GM18508 (cell line): ENCODE results near the gene SLC5A5.
"Not testable (repeated sequence)": the region's sequence is repeated elsewhere in the genome, so short reads cannot be mapped to it uniquely, and the experiment has no call there.

Source experiments
- ATAC-seq: cut with Tn5 transposase; IDR thresholded peaks from one replicate; pipeline ENCODE4 v1.9.1; 2021; ENCODE audit warnings: moderate number of reproducible peaks; ENCODE audit not compliant: insufficient read depth, unreplicated experiment

The SLC5A5 gene

DNA sequence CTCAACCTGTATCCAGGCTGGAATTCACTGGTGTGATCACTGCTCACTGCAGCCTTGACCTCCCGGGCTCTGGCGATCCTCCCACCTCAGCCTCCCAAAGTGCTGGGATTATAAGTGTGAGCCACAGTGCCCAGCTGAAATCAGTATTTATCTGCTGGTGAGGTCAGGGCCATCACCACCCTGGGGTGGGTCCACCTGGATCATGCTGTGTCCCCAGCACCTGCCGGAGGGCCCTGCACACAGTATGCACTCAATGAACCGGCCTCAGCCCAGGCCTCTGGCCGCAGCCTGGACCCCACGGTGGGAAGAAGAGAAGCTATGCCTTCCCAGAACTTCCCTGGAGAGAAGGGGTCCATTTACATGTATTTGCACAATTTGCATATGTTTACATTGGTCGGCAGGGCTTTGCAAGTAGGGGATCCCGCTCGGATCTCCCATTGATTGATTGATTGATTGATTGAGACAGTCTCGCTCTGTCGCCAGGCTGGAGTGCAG, 2.6 kb upstream of the SLC5A5 start:
- no peak for ATAC-seq

GRCh38 chr19:17871032-17871877, 490 bp upstream of the SLC5A5 start:
- ATAC-seq = no peak

DNA sequence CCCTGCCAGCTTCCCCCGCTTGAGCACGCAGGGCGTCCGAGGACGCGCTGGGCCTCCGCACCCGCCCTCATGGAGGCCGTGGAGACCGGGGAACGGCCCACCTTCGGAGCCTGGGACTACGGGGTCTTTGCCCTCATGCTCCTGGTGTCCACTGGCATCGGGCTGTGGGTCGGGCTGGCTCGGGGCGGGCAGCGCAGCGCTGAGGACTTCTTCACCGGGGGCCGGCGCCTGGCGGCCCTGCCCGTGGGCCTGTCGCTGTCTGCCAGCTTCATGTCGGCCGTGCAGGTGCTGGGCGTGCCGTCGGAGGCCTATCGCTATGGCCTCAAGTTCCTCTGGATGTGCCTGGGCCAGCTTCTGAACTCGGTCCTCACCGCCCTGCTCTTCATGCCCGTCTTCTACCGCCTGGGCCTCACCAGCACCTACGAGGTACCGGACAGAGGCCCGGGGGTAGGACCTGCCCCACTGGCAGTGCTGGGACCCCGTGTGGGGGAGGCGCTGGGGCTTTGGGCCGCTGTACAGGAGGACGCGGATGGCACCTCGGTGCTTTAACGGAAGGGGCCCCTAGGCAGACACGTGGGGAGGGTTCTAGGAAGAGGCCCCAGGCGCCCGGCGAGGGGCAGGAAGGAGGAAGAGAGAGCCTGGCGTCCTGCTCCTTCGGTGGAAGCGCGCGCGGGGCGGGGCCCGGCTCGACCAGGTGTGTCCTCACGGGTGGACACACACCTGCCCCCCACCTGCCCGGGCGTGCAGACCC, 681 bp downstream of the SLC5A5 start:
- no peak for ATAC-seq

DNA sequence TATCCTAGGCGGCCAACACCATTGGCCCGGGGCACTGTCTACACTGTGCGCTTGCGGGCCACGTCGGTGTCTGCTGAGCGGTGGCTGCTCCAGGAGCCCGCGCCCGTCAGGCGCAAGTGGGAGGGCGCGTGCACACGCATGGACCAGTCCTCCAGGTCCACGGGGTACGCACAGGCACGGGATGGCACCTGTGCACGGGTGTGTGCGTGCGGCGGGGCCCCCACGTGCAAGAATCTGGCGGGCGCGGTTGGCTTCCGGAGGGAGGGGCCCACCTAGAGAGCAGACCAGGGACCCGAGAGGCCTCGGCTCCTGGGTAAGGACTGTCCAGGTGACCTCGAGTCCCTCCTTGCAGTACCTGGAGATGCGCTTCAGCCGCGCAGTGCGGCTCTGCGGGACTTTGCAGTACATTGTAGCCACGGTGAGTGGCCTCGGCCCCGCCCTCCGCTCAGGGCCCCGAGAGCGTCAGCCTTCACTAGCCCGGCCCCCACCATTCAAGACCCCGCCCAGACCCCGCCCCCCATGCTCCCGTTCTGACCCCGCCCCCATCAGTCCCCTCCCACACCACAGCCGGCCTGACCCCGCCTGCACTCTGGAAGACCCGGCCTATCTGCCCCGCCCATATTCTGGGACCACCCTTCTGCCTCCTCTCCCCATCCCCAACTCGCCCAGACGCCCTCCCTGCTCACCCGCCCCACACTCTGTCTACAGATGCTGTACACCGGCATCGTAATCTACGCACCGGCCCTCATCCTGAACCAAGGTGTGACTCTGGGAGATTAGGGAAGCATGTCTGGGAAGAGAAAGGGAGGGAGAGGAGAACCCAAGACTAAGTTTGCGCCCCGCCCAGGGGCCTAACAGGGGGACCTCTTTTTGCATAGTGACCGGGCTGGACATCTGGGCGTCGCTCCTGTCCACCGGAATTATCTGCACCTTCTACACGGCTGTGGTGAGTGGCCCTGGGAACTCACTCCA, 2.3 kb downstream of the SLC5A5 start:
- no peak for ATAC-seq

- no peak for ATAC-seq
Observed at GRCh38 chr19:17874758-17875135, 3.0 kb downstream of the SLC5A5 start.

- no peak for ATAC-seq
Observed at GRCh38 chr19:17877696-17878095, 6.0 kb downstream of the SLC5A5 start.

GRCh38 chr19:17879466-17879865, 7.7 kb downstream of the SLC5A5 start:
- ATAC-seq = no peak

- ATAC-seq = no peak
Observed at GRCh38 chr19:17881701-17882100, 10.0 kb downstream of the SLC5A5 start.

- no peak for ATAC-seq
Observed at GRCh38 chr19:17883627-17884410, 12.1 kb downstream of the SLC5A5 start.

- ATAC-seq = no peak
Observed at GRCh38 chr19:17886515-17886914, 14.8 kb downstream of the SLC5A5 start.

DNA sequence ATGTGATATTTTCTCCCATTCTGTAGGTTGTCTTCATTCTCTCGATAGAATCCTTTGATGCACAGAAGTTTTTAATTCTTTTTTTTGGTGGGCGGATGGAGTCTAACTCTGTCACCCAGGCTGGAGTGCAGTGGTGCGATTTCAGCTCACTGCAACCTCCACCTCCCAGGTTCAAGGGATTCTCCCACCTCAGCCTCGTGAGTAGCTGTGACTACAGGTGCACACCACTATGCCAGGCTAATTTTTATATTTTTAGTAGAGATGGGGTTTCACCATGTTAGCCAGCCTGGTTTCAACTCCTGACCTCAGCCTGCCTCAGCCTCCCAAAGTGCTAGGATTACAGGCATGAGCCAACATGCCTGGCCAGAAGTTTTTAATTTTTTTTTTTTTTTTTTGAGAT, 15.5 kb downstream of the SLC5A5 start:
- not testable (repeated sequence) for ATAC-seq

- ATAC-seq = no peak
Observed at GRCh38 chr19:17888260-17888659, 16.5 kb downstream of the SLC5A5 start.

- no peak for ATAC-seq
Observed at GRCh38 chr19:17889609-17890214, 18.0 kb downstream of the SLC5A5 start.

- no peak for ATAC-seq
Observed at GRCh38 chr19:17893766-17894165, 22.0 kb downstream of the SLC5A5 start.

GRCh38 chr19:17902701-17903100, 31.0 kb downstream of the SLC5A5 start:
- no peak for ATAC-seq

DNA sequence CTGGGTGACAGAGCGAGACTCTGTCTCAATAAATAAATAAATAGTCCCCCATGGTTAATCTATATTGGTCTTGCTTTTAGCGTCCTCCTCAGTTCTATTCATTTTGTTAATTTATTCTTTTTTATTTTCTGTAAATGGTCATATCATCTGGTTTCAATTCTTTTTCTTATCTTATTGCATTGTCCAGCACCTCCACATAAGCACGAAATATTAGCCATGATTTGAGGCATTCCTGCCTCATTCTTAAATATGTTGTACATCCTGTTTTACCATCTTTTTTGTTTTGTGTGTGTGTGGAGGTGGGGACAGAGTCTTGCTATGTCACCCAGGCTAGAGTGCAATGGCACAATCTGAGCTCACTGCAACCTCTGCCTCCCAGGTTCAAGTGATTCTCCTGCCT, 36.5 kb downstream of the SLC5A5 start:
- ATAC-seq = no peak

GRCh38 chr19:17909003-17909732, 37.4 kb downstream of the SLC5A5 start:
- ATAC-seq = no peak

- ATAC-seq = no peak
Observed at GRCh38 chr19:17910791-17911360, 39.1 kb downstream of the SLC5A5 start.
